HFFc6 (cell line): Measurements from ENCODE around the gene AUTS2. TPM values are rescaled to one million over a fixed set of nuclear protein-coding genes. Genes with fewer than 3 reads are reported as not detected.

ENCODE experiments used
- DNase-seq: peaks from one replicate; pipeline ENCODE4 v3.0.0-alpha.2; 2018
- H3K27ac Mint-ChIP-seq: 2 replicates; pipeline ENCODE4 v1.8.0; 2020; ENCODE audit warnings: mild to moderate bottlenecking, mixed read lengths
- H3K27me3 Mint-ChIP-seq: 2 replicates; pipeline ENCODE4 v1.8.0; 2021; ENCODE audit warnings: mild to moderate bottlenecking, moderate library complexity, mixed read lengths; ENCODE audit not compliant: insufficient read depth
- H3K36me3 Mint-ChIP-seq: 2 replicates; pipeline ENCODE4 v1.8.0; 2021; ENCODE audit warnings: low read depth, mixed read lengths
- H3K4me1 Mint-ChIP-seq: 2 replicates; pipeline ENCODE4 v1.8.0; 2020; ENCODE audit warnings: low read depth, mixed read lengths
- H3K4me3 Mint-ChIP-seq: 2 replicates; pipeline ENCODE4 v1.8.0; 2020; ENCODE audit warnings: mild to moderate bottlenecking, moderate library complexity, mixed read lengths
- H3K9me3 Mint-ChIP-seq: 2 replicates; pipeline ENCODE4 v1.8.0; 2020; ENCODE audit warnings: mild to moderate bottlenecking, mixed read lengths
- CTCF ChIP-seq: fragments of 200-600 bp; sonication (generic); IDR thresholded peaks from 2 replicates; pipeline ENCODE4 v1.5.0; 2021; ENCODE audit warnings: antibody characterized with exemption, mild to moderate bottlenecking
- total RNA-seq, 6 experiments: library from RNA; stranded (reverse); fragmentation: NEBNext Ultra II Directional; extraction: Animal tissue kit (Norgen Biotek cat#: 25700); gene quantifications; 2 replicates in 1 of 6; 3 replicates in 5 of 6; pipeline ENCODE4 v1.2.3, GENCODE V29; 2021

AUTS2 gene
- total RNA-seq, 6 experiments from 2014 or later, result 0.02 to 0.19 (median 0.16) TPM; not detected in 2

DNA sequence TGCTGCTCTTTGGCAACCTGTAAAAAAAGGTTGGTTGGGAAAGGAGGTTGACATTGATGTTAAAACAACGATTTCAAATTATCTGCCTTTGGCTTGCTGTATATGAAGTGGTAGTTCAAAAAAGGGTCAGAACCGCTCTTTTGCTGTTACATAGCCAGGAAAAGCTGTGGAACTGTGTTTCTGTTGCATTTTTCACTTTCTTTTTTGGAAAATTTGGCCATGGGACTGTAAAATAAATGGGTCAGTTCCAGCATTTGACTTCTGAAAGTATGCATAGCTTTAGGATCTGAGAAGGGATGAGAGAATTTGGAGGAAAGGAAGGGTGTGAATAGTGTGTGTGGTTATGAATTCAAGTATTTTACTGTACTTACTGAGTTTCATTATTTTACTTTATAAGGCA is 7.3 kb downstream of the AUTS2 start:
- Mint-ChIP-seq H3K4me3 (no peak overlapping the region), H3K9me3 (no peaks in the 10 kb centered on the region), H3K36me3 (no peaks in the 10 kb centered on the region), H3K27ac (no peak overlapping the region), H3K4me1 (no peaks in the 10 kb centered on the region), H3K27me3 (no peaks in the 10 kb centered on the region)
- DNase-seq, result no peak
- no peak for TF ChIP-seq CTCF

- H3K4me3 Mint-ChIP-seq, result no peak overlapping the region
- TF ChIP-seq CTCF, result no peak
- no peaks in the 10 kb centered on the region for H3K9me3 Mint-ChIP-seq
- no peaks in the 10 kb centered on the region for H3K36me3 Mint-ChIP-seq
- no peak overlapping the region for H3K27ac Mint-ChIP-seq
- DNase-seq, result no peak
- no peaks in the 10 kb centered on the region for H3K4me1 Mint-ChIP-seq
- H3K27me3 Mint-ChIP-seq, result no peaks in the 10 kb centered on the region
Measured at GRCh38 chr7:69608049-69608448, 9.8 kb downstream of the AUTS2 start.

GRCh38 chr7:69608878-69609277 is 10.6 kb downstream of the AUTS2 start:
- no peaks in the 10 kb centered on the region for H3K36me3 Mint-ChIP-seq
- H3K9me3 Mint-ChIP-seq, result no peaks in the 10 kb centered on the region
- no peaks in the 10 kb centered on the region for H3K27me3 Mint-ChIP-seq
- no peaks in the 10 kb centered on the region for H3K4me1 Mint-ChIP-seq
- H3K27ac Mint-ChIP-seq, result no peak overlapping the region
- no peak overlapping the region for H3K4me3 Mint-ChIP-seq
- no peak for TF ChIP-seq CTCF
- DNase-seq, result no peak

- Mint-ChIP-seq H3K9me3 (no peaks in the 10 kb centered on the region), H3K27me3 (no peaks in the 10 kb centered on the region), H3K36me3 (no peaks in the 10 kb centered on the region), H3K4me1 (no peaks in the 10 kb centered on the region), H3K27ac (no peak overlapping the region), H3K4me3 (no peak overlapping the region)
- no peak for DNase-seq
- no peak for TF ChIP-seq CTCF
Measured at GRCh38 chr7:69609541-69610373, 11.5 kb downstream of the AUTS2 start.

DNA sequence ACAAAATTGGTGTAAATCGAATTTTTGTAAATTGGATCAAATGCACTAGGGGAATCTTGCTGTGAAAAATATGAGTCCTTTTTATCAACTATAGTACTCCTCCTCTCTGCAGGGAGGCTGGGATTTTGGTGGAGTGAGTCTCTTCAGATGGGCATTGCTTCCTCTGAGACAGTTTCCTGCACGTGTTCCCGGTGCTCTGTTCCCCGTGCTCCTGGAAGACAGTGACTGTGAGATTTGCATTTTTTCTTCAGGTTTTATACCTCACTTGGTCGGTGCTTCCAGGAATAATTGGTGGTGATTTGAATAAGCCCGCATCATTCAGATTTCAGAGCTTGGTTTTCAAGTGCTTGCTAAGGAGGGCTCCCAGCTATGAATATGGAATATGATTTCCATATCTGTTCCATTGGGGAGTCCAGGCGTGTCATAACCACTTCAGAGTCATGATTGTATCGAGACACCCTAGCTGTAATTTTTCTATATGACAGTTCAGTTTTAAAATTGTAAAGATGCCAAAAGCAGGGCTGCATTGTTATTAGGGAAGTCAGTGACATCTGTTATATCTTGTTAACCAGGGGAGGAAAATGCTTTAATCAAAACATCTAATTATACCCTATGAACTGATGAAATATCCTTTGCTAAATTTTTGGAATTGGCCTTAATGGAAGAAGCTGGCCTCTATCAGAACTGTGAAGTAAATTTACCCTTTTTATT is 12.3 kb downstream of the AUTS2 start:
- Mint-ChIP-seq H3K27ac (no peak overlapping the region), H3K4me1 (no peaks in the 10 kb centered on the region), H3K36me3 (no peaks in the 10 kb centered on the region), H3K27me3 (no peaks in the 10 kb centered on the region), H3K9me3 (no peaks in the 10 kb centered on the region), H3K4me3 (no peak overlapping the region)
- TF ChIP-seq CTCF, result no peak
- DNase-seq, result no peak
